GM20000 (cell line): ENCODE data around the gene ZNF367.

Experiments
- DNase-seq: peaks from one replicate; pipeline ENCODE4 v3.0.0; 2012; ENCODE audit warnings: low spot score
- CTCF ChIP-seq: IDR thresholded peaks from 2 replicates; pipeline ENCODE4 v1.5.1; 2012; ENCODE audit warnings: mild to moderate bottlenecking, control low read depth; ENCODE audit errors: extremely low read depth, missing control alignments

Gene ZNF367

GRCh38 chr9:96398582-96399324, 19.4 kb downstream of the ZNF367 start:
- DNase-seq = peak; percentile 41
- TF ChIP-seq CTCF = no peak

- no peak for DNase-seq
These were observed 22.2 kb downstream of the ZNF367 start for GRCh38 chr9:96395964-96396363.

GRCh38 chr9:96394832-96395496, 23.2 kb downstream of the ZNF367 start:
- no peak for TF ChIP-seq CTCF
- no peak for DNase-seq

More at GRCh38 chr9:96395964-96396363, 22.2 kb downstream of the ZNF367 start:
- TF ChIP-seq CTCF = no peak

- TF ChIP-seq CTCF = no peak
- DNase-seq = no peak
These were observed 25.9 kb downstream of the ZNF367 start for GRCh38 chr9:96392263-96392662.

GRCh38 chr9:96391021-96391765, 27.0 kb downstream of the ZNF367 start:
- TF ChIP-seq CTCF = no peak
- no peak for DNase-seq

GRCh38 chr9:96388144-96388543, 30.0 kb downstream of the ZNF367 start:
- no peak for TF ChIP-seq CTCF

GRCh38 chr9:96386157-96386556, 32.0 kb downstream of the ZNF367 start:
- no peak for DNase-seq
- no peak for TF ChIP-seq CTCF

More at GRCh38 chr9:96388144-96388543, 30.0 kb downstream of the ZNF367 start:
- DNase-seq = no peak
